HFF-Myc (cell line): Measurements from ENCODE around the gene DKC1.
A peak's percentile ranks its signal among the peaks of the same experiment; 100 is the strongest.

Experiments used
- DNase-seq: peaks from one replicate; pipeline ENCODE4 v3.0.0-alpha.2; 2011; ENCODE audit warnings: low read depth; ENCODE audit errors: extremely low read depth
- H3K4me3 ChIP-seq: replicated peaks from 2 replicates; pipeline ENCODE4 v1.5.1; 2011; ENCODE audit warnings: low read depth, mild to moderate bottlenecking, control low read depth, low read length
- TF ChIP-seq, protein P1 (sequence below): IDR thresholded peaks from 2 replicates; pipeline ENCODE4 v1.5.1; 2012; ENCODE audit warnings: mild to moderate bottlenecking, low read depth, low read length, control low read depth; ENCODE audit errors: missing control alignments

DKC1 gene

DNA sequence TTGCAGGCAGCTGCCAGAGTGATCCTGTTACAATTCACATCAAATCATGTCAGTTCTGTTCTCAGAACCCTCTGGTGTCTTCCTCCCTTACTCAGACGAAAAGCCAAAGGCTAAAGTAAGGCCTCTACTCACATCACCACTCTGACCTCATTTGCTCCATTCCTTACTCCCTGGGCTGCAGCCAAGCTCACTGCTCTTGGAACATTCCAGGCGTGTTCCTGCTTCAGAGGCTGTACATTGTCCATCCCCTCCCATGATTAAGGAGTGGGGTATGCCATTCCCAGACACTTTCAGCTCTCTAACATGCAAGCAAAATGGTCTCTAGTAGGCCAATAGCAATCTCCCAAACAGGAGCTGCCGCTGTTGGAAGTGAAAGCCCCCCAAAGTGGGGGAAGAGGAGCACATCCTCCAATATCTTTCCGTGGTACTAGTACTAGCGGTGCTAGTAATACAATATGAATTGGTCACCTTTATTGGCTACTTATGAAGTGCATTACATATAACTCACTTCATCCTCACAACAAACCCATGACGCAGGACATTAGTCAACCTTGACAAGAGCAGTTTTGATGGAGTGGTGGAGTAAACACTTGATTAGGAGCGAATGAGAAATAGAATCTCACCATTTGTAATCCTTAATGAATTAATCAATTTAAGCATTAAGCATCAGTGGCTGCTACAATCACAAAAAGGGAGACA is 26.8 kb upstream of the DKC1 start:
- TF ChIP-seq, protein P1, sequence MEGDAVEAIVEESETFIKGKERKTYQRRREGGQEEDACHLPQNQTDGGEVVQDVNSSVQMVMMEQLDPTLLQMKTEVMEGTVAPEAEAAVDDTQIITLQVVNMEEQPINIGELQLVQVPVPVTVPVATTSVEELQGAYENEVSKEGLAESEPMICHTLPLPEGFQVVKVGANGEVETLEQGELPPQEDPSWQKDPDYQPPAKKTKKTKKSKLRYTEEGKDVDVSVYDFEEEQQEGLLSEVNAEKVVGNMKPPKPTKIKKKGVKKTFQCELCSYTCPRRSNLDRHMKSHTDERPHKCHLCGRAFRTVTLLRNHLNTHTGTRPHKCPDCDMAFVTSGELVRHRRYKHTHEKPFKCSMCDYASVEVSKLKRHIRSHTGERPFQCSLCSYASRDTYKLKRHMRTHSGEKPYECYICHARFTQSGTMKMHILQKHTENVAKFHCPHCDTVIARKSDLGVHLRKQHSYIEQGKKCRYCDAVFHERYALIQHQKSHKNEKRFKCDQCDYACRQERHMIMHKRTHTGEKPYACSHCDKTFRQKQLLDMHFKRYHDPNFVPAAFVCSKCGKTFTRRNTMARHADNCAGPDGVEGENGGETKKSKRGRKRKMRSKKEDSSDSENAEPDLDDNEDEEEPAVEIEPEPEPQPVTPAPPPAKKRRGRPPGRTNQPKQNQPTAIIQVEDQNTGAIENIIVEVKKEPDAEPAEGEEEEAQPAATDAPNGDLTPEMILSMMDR, result no peak
- no peak overlapping the region for H3K4me3 ChIP-seq
- DNase-seq, result no peak

DNA sequence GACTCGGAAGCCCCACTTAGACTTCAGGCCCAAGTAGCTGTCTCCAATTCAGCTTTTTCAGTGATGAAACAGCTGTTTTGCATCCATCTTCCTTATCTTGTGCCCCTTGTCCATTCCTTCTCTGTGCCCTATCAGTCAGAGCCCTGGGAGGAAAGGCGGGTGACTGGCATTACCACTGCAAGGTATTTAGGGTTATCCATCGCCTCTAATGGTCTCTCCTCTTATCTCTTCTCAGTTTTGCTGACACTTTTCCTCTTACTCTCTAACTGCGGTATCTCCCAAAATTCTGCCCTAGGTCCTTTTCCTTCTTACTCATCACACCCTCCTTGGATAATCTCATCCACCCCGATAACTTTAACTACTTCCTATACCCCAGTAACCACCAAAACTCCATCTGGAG is 25.5 kb upstream of the DKC1 start:
- DNase-seq, result no peak
- H3K4me3 ChIP-seq, result no peak overlapping the region
- TF ChIP-seq, protein P1, result no peak

DNA sequence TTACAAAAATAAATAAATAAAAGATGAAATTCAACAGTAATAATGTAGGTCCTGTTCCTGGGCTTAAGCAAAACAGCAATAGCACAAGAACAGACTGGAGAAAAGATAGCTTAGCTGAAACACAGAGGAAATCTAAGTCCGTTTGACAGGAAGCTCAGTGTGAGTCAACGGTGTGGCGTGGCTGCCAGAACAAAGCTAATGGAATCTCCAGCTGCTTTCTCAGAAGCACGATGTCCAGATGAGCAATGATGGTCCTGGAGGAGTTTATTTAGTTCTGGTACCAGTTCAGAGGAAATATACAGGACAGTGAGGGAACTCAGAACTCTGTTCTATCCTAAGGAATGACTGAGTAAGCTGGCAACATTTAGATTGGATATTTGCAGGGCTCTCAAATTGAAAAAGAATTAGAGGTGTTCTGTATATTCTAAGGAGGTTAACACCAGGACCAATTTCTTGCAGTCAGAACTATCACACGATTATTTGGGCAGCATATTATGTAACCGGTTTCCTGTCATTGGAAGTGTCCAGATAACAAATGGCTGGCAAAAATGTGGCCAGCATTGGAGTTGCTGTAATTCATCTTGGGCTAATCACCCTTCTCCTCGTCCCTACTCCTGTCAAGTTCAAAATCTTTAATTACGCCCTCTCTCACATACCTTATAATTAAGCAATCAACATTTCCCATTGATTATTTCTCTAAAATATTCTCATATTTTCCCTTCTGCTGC is 24.5 kb upstream of the DKC1 start:
- no peak overlapping the region for H3K4me3 ChIP-seq
- DNase-seq, result no peak
- TF ChIP-seq, protein P1, result no peak

DNA sequence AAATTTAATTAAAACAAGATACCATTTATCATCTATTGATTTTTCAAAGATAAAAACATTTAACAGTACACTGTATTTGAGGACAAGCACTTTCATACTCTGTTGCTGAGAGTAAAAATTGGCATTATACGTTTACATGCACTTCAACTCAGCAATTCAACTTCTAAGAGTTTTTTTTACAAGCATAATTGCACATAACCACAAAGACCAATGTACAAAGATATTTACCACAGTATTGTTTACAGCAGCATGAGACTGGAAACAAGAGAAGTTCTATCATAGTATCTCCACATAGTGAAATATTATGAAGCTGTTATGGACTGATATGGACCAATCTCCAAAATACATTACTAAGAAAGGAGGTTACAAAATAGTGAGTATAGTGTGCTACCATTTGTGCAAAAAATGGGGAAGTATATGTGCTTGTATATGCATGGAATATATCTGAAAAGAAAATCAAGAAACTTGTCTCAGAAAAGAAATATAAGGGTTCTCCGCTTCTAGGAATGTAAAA is 22.7 kb upstream of the DKC1 start:
- TF ChIP-seq, protein P1, result no peak
- no peak for DNase-seq
- H3K4me3 ChIP-seq, result no peak overlapping the region

DNA sequence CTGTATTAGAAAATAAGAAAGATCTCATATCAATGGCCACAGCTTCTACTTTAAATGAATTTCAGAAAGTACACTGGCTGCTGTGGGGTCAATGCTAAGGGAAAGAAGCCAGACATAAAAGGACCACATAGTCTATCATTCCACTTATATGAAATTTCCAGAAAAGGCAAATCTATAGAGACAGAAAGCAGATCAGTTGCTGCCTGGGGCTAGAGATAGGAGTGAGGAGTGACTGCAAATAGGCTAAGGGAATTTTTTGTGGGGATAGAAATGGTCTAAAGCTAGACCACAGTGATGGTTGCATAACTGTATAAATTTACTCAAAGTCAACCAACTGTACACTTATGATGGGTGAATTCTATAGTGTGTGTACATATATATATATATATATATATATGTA is 20.1 kb upstream of the DKC1 start:
- DNase-seq, result no peak
- TF ChIP-seq, protein P1, result no peak

DNA sequence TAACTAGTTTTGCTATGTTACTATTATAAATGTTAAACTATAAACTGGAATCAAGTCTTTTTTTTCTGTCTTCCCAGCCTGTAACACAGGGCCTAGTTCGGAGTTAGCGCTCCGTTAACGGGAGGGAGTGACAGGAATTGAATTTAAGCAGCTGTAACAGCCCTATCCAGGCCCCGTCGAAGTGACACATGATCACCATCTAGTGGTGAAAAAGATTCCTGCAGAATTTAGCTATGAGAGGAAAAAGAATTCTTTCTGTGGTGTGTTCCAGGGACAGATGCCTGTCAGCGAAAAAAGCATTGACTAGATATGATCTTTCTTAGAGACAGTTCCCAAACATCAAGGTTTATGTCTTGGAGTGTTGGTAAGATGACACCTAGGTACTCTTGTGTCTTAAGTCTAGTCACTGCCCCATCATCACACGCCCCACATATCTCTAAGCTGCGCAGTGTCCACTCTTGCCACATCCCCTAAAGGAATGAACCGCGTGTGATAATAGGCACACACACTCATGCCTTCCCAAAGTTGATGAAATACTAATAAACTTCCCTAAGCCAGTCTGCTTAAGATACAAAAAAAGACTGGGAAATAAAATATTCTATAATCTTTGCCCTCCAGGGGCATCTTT is 13.8 kb upstream of the DKC1 start:
- DNase-seq, result no peak
- H3K4me3 ChIP-seq, result no peak overlapping the region
- TF ChIP-seq, protein P1, result peak; percentile 61

More for the DNA sequence above, 20.1 kb upstream of the DKC1 start:
- H3K4me3 ChIP-seq, result no peak overlapping the region
